Activated CD8-positive, alpha-beta T cell treated with anti-CD3 and anti-CD28 coated beads for 36 hours (primary cell): ENCODE data around the gene HSPA1B. TPM values are rescaled to one million over a fixed set of nuclear protein-coding genes. Genes with fewer than 3 reads are reported as not detected.
"Not testable (repeated sequence)": the region's sequence is repeated elsewhere in the genome, so short reads cannot be mapped to it uniquely, and the experiment has no call there.

Source experiments
- ATAC-seq: fragments of 200-7000 bp; cut with Tn5 transposase; one replicate; pipeline ENCODE4 v1.10.0; 2021; ENCODE audit warnings: mild to moderate bottlenecking, moderate library complexity
- CTCF ChIA-PET: fragments of 350-600 bp; sonication (Branson Sonifier 250); formaldehyde crosslinking; loops from one replicate; lab custom pipeline; 2021; ENCODE audit warnings: antibody characterized with exemption; lab: Charles Lee
- POLR2A ChIA-PET: fragments of 350-600 bp; sonication (Branson Sonifier 250); formaldehyde crosslinking; loops from one replicate; lab custom pipeline; 2021; ENCODE audit warnings: antibody characterized with exemption; lab: Charles Lee
- DNase-seq: peaks from one replicate; pipeline ENCODE4 v3.0.0-alpha.2; 2020
- H3K27ac Mint-ChIP-seq: one replicate; pipeline ENCODE4 v1.8.0; 2021; ENCODE audit warnings: mild to moderate bottlenecking, mixed read lengths
- H3K27me3 Mint-ChIP-seq: one replicate; pipeline ENCODE4 v1.8.0; 2021; ENCODE audit warnings: mixed read lengths
- H3K36me3 Mint-ChIP-seq: one replicate; pipeline ENCODE4 v1.8.0; 2021; ENCODE audit warnings: low read depth, mixed read lengths
- H3K4me1 Mint-ChIP-seq: one replicate; pipeline ENCODE4 v1.8.0; 2021; ENCODE audit warnings: low read depth, mixed read lengths
- H3K4me3 Mint-ChIP-seq: one replicate; pipeline ENCODE4 v1.8.0; 2021; ENCODE audit warnings: mild to moderate bottlenecking, moderate library complexity, mixed read lengths
- H3K9me3 Mint-ChIP-seq: one replicate; pipeline ENCODE4 v1.8.0; 2021; ENCODE audit warnings: mixed read lengths
- CTCF ChIP-seq: fragments of 200-600 bp; IDR thresholded peaks from one replicate; pipeline ENCODE4 v1.8.0; 2022; ENCODE audit warnings: antibody characterized with exemption, mild to moderate bottlenecking
- intact Hi-C: fragments of 100-400 bp; cut with micrococcal nuclease; formaldehyde crosslinking; loops from one replicate; pipeline ENCODE4 v1.10.0; 2022
- total RNA-seq, 2 experiments: library from RNA; stranded (reverse); gene quantifications; one replicate each; pipeline ENCODE4 v1.2.3, GENCODE V29; 2021

Gene HSPA1B
- total RNA-seq, 2 experiments from 2014 or later: 50.4 to 50.8 TPM

GRCh38 chr6:31785475-31785874 lies 42.1 kb upstream of the HSPA1B start:
- intact Hi-C loops: no loop called here
- CTCF ChIA-PET: interaction anchor here (1.3 to 3.2 kb wide), 3 partner anchors 10 to 16 kb away, joined by 8 to 16 read pairs (median 11); partner anchors contain the start of gene VARS1
- DNase-seq: no peak
- Mint-ChIP-seq H3K36me3 (peaks cover 43% of the 10 kb centered on the region), H3K4me1 (peaks cover 2% of the 10 kb centered on the region), H3K27me3 (no peaks in the 10 kb centered on the region), H3K27ac (no peak overlapping the region), H3K4me3 (no peak overlapping the region), H3K9me3 (no peaks in the 10 kb centered on the region)
- POLR2A ChIA-PET: interaction anchor here (1.1 to 1.7 kb wide), 2 partner anchors 10 to 44 kb away, joined by 3 to 7 read pairs; partner anchors contain the start of gene VARS1
- ATAC-seq: no peak
- no peak for TF ChIP-seq CTCF

GRCh38 chr6:31791324-31792089 lies 36.0 kb upstream of the HSPA1B start:
- Mint-ChIP-seq H3K4me3 (no peak overlapping the region), H3K36me3 (peaks cover 36% of the 10 kb centered on the region), H3K9me3 (no peaks in the 10 kb centered on the region), H3K27ac (peak overlapping the region; percentile 13), H3K4me1 (peaks cover 28% of the 10 kb centered on the region), H3K27me3 (no peaks in the 10 kb centered on the region)
- POLR2A ChIA-PET: interaction anchor here (0.8 to 1.4 kb wide), 4 partner anchors 15 to 55 kb away, joined by 3 to 5 read pairs (median 4); partner anchors contain the start of genes CLIC1 and LSM2
- ATAC-seq (no peak), DNase-seq (peak; percentile 73)
- intact Hi-C loops: no loop called here
- CTCF ChIA-PET: interaction anchor here (0.6 to 3.8 kb wide), 22 partner anchors 9 to 124 kb away, joined by 3 to 34 read pairs (median 4); partner anchors contain the start of genes DDAH2, HSPA1A, HSPA1B and HSPA1L
- peak; percentile 79 for TF ChIP-seq CTCF

- no peaks in the 10 kb centered on the region for H3K27me3 Mint-ChIP-seq
- DNase-seq (no peak), ATAC-seq (no peak)
- ChIA-PET POLR2A (interaction anchor here (0.9 to 1.4 kb wide), 3 partner anchors 15 to 50 kb away, joined by 4 to 5 read pairs (median 5); partner anchors contain the start of gene LSM2), CTCF (interaction anchor here (1.0 to 3.8 kb wide), 13 partner anchors 13 to 111 kb away, joined by 3 to 34 read pairs (median 7); partner anchors contain the start of genes DDAH2, HSPA1A, HSPA1B and HSPA1L)
- intact Hi-C loops: no loop called here
- peaks cover 30% of the 10 kb centered on the region for H3K4me1 Mint-ChIP-seq
- no peak overlapping the region for H3K27ac Mint-ChIP-seq
- TF ChIP-seq CTCF: no peak
- no peaks in the 10 kb centered on the region for H3K9me3 Mint-ChIP-seq
- H3K36me3 Mint-ChIP-seq: peaks cover 37% of the 10 kb centered on the region
- no peak overlapping the region for H3K4me3 Mint-ChIP-seq
Observed at GRCh38 chr6:31792090-31792374, 35.5 kb upstream of the HSPA1B start.

GRCh38 chr6:31792761-31793171 lies 34.8 kb upstream of the HSPA1B start:
- Mint-ChIP-seq H3K4me1 (peaks cover 36% of the 10 kb centered on the region), H3K27me3 (no peaks in the 10 kb centered on the region), H3K27ac (peak overlapping the region; percentile 55), H3K4me3 (peak overlapping the region; percentile 35), H3K36me3 (peaks cover 39% of the 10 kb centered on the region), H3K9me3 (no peaks in the 10 kb centered on the region)
- ChIA-PET CTCF (interaction anchor here (1.4 to 3.8 kb wide), 3 partner anchors 14 to 35 kb away, joined by 4 to 19 read pairs (median 19); partner anchors contain the start of genes HSPA1B and LSM2), POLR2A (interaction anchor here (0.9 to 1.1 kb wide), 2 partner anchors 14 to 51 kb away, joined by 4 to 5 read pairs; partner anchors contain the start of gene LSM2)
- peak; percentile 57 for DNase-seq
- TF ChIP-seq CTCF: no peak
- intact Hi-C loops: no loop called here
- ATAC-seq: no peak

- H3K9me3 Mint-ChIP-seq, ATAC-seq, H3K27me3 Mint-ChIP-seq, DNase-seq, intact Hi-C loops, POLR2A ChIA-PET, CTCF ChIA-PET: not testable (repeated sequence)
- H3K27ac Mint-ChIP-seq: peak overlapping the region; percentile 93
- H3K36me3 Mint-ChIP-seq: peaks cover 45% of the 10 kb centered on the region
- H3K4me3 Mint-ChIP-seq: peak overlapping the region; percentile 92
- peaks cover 43% of the 10 kb centered on the region for H3K4me1 Mint-ChIP-seq
Observed at GRCh38 chr6:31793927-31794245, 33.7 kb upstream of the HSPA1B start.
